Ishikawa (cell line): Measurements from ENCODE around the gene ARID3A.

Source experiments
- CEBPB ChIP-seq: IDR thresholded peaks from 2 replicates; pipeline ENCODE4 v1.6.1; 2012
- CREB1 ChIP-seq: IDR thresholded peaks from 2 replicates; pipeline ENCODE4 v1.6.1; 2012; ENCODE audit warnings: low read depth
- EGR1 ChIP-seq: IDR thresholded peaks from 2 replicates; pipeline ENCODE4 v1.6.1; 2012
- EP300 ChIP-seq: IDR thresholded peaks from 2 replicates; pipeline ENCODE4 v1.6.1; 2012; ENCODE audit warnings: borderline replicate concordance
- FOXM1 ChIP-seq: IDR thresholded peaks from 2 replicates; pipeline ENCODE4 v1.6.1; 2012; ENCODE audit warnings: low read depth, borderline replicate concordance
- NFIC ChIP-seq: IDR thresholded peaks from 2 replicates; pipeline ENCODE4 v1.6.1; 2012
- RAD21 ChIP-seq: IDR thresholded peaks from 2 replicates; pipeline ENCODE4 v1.6.1; 2012; ENCODE audit warnings: low read depth
- TAF1 ChIP-seq: IDR thresholded peaks from 2 replicates; pipeline ENCODE4 v1.6.1; 2012; ENCODE audit warnings: low read depth, mild to moderate bottlenecking
- TCF12 ChIP-seq: IDR thresholded peaks from 2 replicates; pipeline ENCODE4 v1.6.1; 2012; ENCODE audit warnings: low read depth
- TEAD4 ChIP-seq: IDR thresholded peaks from 2 replicates; pipeline ENCODE4 v1.6.1; 2012
- YY1 ChIP-seq: IDR thresholded peaks from 2 replicates; pipeline ENCODE4 v1.6.1; 2012; ENCODE audit warnings: low read depth
- ZBTB7A ChIP-seq: IDR thresholded peaks from 2 replicates; pipeline ENCODE4 v1.6.1; 2012; ENCODE audit warnings: low read depth
- TF ChIP-seq, protein P1 (sequence below): IDR thresholded peaks from 2 replicates; pipeline ENCODE4 v1.6.1; 2012
- TF ChIP-seq, protein P2 (sequence below): IDR thresholded peaks from 2 replicates; pipeline ENCODE4 v1.6.1; 2012; ENCODE audit warnings: low read depth, mild to moderate bottlenecking
- TF ChIP-seq, protein P3 (sequence below): IDR thresholded peaks from 2 replicates; pipeline ENCODE4 v1.6.1; 2012

Gene ARID3A

DNA sequence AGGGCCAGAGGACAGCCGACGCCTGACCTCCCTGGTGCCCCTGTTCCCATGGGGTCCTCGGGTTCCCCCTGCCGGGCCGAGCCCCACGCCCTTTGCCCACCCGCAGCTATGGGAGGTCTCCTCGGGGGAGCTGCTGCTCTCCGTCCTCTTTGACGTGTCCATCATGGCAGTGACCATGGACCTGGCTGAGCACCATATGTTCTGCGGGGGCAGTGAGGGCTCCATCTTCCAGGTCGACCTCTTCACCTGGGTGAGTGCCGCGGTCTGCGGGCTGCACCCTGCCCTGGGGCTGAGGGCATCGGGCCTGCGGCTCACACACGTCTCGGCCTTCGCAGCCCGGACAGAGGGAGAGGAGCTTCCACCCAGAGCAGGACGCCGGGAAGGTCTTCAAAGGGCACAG lies 64.9 kb downstream of the ARID3A start:
- TF ChIP-seq CREB1 (no peak), TEAD4 (no peak), RAD21 (no peak), FOXM1 (no peak), NFIC (no peak), EGR1 (peak; percentile 19; the same call in 1 of the 2 replicates), TAF1 (no peak), ZBTB7A (no peak)

DNA sequence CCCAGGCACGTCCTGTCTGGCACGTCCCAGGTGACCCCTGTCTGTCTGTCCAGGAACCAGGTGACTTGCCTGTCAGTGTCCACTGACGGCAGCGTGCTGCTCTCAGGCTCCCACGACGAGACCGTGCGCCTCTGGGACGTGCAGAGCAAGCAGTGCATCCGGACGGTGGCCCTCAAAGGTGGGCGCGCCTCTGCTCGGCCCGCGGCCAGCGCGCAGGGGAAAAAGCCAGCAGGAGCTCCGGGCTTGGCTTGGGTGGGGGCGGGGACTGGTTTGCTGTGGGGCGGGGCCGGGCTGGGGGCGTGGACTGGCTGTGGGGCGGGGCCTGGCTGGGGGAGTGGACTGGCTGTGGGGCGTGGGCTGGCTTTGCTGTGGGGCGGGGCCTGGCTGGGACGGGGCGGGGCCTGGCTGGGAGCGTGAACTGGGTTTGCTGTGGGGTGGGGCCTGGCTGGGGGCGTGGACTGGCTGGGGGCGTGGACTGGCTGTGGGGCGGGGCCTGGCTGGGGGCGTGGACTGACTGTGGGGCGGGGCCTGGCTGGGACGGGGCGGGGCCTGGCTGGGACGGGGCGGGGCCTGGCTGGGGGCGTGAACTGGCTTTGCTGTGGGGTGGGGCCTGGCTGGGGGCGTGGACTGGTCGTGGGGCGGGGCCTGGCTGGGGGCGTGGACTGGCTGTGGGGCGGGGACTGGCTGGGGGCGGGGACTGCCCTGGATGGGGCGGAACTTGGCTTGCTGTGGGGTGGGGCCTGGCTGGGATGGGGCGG lies 65.5 kb downstream of the ARID3A start:
- no peak for TF ChIP-seq EP300
- no peak for TF ChIP-seq TEAD4
- TF ChIP-seq, protein P1, sequence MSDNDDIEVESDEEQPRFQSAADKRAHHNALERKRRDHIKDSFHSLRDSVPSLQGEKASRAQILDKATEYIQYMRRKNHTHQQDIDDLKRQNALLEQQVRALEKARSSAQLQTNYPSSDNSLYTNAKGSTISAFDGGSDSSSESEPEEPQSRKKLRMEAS: peak; percentile 57; the same call in 1 of the 2 replicates
- peak; percentile 56; the same call in 1 of the 2 replicates for TF ChIP-seq ZBTB7A
- TF ChIP-seq TAF1: no peak
- TF ChIP-seq, protein P2, sequence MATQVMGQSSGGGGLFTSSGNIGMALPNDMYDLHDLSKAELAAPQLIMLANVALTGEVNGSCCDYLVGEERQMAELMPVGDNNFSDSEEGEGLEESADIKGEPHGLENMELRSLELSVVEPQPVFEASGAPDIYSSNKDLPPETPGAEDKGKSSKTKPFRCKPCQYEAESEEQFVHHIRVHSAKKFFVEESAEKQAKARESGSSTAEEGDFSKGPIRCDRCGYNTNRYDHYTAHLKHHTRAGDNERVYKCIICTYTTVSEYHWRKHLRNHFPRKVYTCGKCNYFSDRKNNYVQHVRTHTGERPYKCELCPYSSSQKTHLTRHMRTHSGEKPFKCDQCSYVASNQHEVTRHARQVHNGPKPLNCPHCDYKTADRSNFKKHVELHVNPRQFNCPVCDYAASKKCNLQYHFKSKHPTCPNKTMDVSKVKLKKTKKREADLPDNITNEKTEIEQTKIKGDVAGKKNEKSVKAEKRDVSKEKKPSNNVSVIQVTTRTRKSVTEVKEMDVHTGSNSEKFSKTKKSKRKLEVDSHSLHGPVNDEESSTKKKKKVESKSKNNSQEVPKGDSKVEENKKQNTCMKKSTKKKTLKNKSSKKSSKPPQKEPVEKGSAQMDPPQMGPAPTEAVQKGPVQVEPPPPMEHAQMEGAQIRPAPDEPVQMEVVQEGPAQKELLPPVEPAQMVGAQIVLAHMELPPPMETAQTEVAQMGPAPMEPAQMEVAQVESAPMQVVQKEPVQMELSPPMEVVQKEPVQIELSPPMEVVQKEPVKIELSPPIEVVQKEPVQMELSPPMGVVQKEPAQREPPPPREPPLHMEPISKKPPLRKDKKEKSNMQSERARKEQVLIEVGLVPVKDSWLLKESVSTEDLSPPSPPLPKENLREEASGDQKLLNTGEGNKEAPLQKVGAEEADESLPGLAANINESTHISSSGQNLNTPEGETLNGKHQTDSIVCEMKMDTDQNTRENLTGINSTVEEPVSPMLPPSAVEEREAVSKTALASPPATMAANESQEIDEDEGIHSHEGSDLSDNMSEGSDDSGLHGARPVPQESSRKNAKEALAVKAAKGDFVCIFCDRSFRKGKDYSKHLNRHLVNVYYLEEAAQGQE: no peak
- TF ChIP-seq, protein P3, sequence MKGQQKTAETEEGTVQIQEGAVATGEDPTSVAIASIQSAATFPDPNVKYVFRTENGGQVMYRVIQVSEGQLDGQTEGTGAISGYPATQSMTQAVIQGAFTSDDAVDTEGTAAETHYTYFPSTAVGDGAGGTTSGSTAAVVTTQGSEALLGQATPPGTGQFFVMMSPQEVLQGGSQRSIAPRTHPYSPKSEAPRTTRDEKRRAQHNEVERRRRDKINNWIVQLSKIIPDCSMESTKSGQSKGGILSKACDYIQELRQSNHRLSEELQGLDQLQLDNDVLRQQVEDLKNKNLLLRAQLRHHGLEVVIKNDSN: no peak
- TF ChIP-seq NFIC: peak; percentile 71
- no peak for TF ChIP-seq TCF12
- no peak for TF ChIP-seq FOXM1
- TF ChIP-seq YY1: no peak
- TF ChIP-seq CEBPB: no peak
- no peak for TF ChIP-seq RAD21
- peak; percentile 37; the same call in 1 of the 2 replicates for TF ChIP-seq EGR1
- TF ChIP-seq CREB1: no peak

DNA sequence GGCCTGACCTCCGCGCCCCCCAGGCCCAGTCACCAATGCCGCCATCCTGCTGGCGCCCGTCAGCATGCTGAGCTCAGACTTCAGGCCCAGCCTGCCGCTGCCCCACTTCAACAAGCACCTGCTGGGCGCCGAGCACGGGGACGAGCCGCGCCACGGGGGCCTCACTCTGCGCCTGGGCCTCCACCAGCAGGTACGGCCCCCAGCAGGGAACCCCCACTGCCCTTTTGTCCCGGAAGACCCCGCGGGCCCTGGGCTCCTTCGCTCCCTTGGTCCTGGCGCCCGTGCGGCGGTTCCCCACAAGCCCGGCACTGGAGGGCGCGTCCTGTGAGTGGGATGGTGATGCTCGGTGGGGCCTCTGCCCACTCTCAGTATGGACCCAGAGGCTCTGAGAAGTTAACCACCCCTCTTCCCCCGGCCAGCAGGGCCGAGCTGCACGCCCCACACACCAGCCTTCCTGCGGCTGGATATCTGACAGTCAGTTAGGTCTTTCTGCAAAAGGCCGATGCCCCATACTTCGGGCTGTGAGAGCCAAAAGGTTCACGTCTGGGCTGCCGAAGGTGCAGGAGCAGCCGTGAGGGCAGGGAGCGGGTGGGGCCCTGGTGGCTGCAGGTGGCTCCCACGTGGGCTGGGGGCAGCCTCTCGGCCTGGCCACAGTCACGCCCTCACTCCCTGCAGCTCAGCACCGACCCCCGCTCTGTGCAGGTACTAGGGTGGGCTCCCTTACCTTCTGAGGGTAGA lies 66.3 kb downstream of the ARID3A start:
- TF ChIP-seq, protein P2: no peak
- no peak for TF ChIP-seq YY1
- no peak for TF ChIP-seq TCF12
- no peak for TF ChIP-seq TAF1
- no peak for TF ChIP-seq EGR1
- no peak for TF ChIP-seq NFIC
- TF ChIP-seq TEAD4: no peak
- TF ChIP-seq ZBTB7A: no peak
- TF ChIP-seq CREB1: no peak
- TF ChIP-seq CEBPB: no peak
- no peak for TF ChIP-seq FOXM1
- no peak for TF ChIP-seq RAD21
- TF ChIP-seq, protein P1: no peak
- TF ChIP-seq, protein P3: no peak
- no peak for TF ChIP-seq EP300

DNA sequence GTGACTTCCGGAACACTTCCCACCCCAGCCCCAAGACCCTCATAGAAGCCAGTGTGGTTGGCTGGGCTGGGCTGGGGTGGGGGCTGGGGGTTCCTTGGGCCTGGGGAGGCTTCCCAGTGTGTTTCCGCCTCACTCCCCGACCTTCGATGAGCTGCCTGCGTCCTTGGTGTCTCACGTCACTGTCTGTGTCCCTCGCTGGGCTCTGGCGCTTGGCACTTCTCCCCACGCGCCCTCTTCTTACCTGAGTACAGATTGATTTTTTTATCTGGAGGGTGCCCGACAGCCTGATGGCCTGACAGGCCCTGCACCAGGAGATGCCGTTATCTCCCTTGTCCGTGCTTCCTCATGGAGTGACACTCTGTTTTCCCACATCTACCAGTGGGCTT lies 66.8 kb downstream of the ARID3A start:
- no peak for TF ChIP-seq RAD21
- TF ChIP-seq ZBTB7A: no peak
- TF ChIP-seq TAF1: no peak
- no peak for TF ChIP-seq NFIC
- no peak for TF ChIP-seq CREB1
- no peak for TF ChIP-seq TEAD4
- no peak for TF ChIP-seq EP300
- TF ChIP-seq EGR1: no peak
- TF ChIP-seq, protein P1: no peak
- no peak for TF ChIP-seq YY1
- no peak for TF ChIP-seq FOXM1
- no peak for TF ChIP-seq CEBPB
- TF ChIP-seq TCF12: no peak
- TF ChIP-seq, protein P3: no peak
